Ectodermal cell (in vitro differentiated cells): ENCODE data around the gene CCDC85C.

Experiments
- H3K27ac ChIP-seq: 2 replicates; pipeline ENCODE4 v1.7.0; 2013; ENCODE audit warnings: mild to moderate bottlenecking, low read depth, low read length; ENCODE audit not compliant: insufficient read depth, poor library complexity, severe bottlenecking
- H3K27me3 ChIP-seq: 2 replicates; pipeline ENCODE4 v1.7.0; 2013; ENCODE audit warnings: mild to moderate bottlenecking, low read length; ENCODE audit not compliant: insufficient read depth, control insufficient read depth, poor library complexity, severe bottlenecking
- H3K36me3 ChIP-seq: one replicate; pipeline ENCODE4 v1.7.0; 2013; ENCODE audit warnings: low read length; ENCODE audit not compliant: control insufficient read depth, insufficient read depth
- H3K4me1 ChIP-seq: one replicate; pipeline ENCODE4 v1.7.0; 2013; ENCODE audit warnings: low read length; ENCODE audit not compliant: control insufficient read depth, insufficient read depth
- H3K4me3 ChIP-seq: 2 replicates; pipeline ENCODE4 v1.7.0; 2013; ENCODE audit warnings: low read depth, low read length, control low read depth; ENCODE audit not compliant: insufficient read depth
- H3K9me3 ChIP-seq: 2 replicates; pipeline ENCODE4 v1.7.0; 2013; ENCODE audit warnings: mild to moderate bottlenecking, low read length, moderate library complexity; ENCODE audit not compliant: control insufficient read depth
- WGBS, 2 experiments: methylation state at CpG; one replicate each; pipeline ENCODE4 v1.1.7; 2013; ENCODE audit warnings: missing lambda C conversion rate in 2 of 2; 5-methylcytosine and 5-hydroxymethylcytosine counted together

CCDC85C gene

DNA sequence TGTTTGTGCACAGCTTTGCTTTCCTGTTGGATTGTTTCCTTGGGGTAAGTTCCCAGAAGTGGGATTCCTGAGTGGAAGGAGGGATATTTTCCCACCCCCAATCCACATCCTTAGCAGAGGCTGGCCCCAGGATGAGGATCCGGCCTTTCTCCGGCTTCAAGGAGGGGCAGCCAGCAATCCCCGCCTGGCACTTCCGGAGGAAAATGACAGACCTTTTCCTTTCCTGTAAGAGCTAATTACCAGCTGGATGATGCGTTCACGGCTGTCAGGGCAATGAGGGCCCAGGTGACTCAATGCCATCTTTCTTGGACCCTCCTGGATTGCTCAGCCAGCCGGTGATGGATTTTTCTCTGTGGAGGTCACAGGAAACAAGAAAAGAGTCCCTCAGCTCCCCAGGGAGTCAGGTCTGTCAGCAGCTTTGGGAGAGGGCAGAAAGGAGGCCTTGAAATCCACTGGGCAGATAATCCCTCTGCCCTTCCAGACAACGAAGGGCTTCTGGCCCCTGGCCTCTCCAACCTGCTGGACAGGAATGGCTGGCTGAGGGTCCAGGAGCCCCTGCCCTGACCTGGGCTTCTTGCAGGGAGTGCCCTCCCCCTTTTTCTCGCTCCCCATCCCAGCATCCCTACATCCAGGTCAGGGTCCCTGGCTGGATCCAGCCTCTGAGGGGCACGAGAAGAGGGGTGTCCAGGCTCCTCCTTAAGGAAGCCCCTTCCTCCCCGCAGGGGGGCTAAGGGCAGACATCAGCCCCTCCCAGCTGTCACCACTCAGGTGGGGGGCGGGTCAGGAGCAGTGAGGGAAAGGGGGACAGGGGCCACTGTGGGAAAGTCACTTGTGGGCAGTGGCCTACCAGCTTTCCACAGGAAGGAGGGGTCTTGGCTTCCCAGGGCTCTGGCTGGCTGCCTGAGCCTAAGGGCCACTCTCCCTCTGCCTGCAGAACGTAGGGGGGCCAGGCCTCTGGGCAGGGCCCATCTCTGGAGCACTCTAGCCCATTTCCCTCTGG lies 16.1 kb upstream of the CCDC85C start:
- no peak overlapping the region for H3K27ac ChIP-seq
- WGBS, 2 experiments, result 74 to 77% methylated on average over 13 of the region's 13 CpGs
- H3K27me3 ChIP-seq, result no peaks in the 10 kb centered on the region
- H3K4me1 ChIP-seq, result peaks cover 11% of the 10 kb centered on the region
- no peaks in the 10 kb centered on the region for H3K36me3 ChIP-seq
- H3K4me3 ChIP-seq, result no peak overlapping the region
- H3K9me3 ChIP-seq, result no peaks in the 10 kb centered on the region

DNA sequence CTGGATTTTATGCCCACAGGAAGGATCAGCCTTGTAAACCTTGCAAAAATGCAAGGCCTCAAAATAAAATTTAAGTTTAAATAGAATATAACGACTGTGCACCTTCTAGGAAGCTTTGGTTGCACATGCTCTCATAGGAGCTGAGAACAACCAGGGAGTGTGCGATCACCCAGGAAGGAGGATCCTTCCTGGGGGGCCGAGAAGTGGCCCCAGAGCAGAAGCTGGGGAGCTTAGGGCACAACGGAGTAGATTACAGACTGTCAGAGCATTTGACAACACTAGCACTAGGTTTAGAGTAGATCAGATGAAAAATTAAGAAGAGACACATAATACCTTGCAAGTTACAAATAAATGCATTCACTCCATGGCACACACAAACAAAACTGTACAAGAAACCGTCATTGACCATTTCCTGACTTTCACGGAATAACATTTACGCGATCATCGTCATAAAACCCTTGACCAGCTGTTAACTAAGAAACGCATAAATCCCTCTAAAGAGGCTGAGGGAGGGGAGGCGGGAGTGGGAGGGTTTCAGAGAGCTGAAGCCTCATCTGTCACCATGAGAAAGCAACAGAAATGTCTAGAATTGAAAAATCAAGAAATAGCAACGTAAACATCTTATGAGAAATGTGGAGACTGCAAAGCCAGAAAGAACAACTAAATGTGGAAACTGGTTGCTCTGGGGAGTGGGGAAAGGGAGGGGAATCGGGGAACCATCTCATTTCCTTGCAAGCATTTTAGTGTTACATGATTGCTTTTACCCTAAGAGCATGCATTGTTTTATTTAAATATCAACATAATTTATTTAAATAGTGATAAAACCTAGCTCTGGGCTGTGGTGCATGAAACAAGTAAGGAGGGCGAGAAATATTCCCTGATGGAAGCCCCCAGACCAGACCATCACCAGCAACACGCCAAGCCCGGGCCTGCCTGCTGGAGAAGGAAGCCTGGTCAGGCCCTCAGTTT lies 13.1 kb upstream of the CCDC85C start:
- Histone ChIP-seq H3K27ac (no peak overlapping the region), H3K4me1 (peaks cover 15% of the 10 kb centered on the region), H3K9me3 (no peaks in the 10 kb centered on the region), H3K4me3 (no peak overlapping the region), H3K36me3 (no peaks in the 10 kb centered on the region), H3K27me3 (no peaks in the 10 kb centered on the region)
- 92% methylated on average over 15 to 16 of the region's 16 CpGs for WGBS, 2 experiments

DNA sequence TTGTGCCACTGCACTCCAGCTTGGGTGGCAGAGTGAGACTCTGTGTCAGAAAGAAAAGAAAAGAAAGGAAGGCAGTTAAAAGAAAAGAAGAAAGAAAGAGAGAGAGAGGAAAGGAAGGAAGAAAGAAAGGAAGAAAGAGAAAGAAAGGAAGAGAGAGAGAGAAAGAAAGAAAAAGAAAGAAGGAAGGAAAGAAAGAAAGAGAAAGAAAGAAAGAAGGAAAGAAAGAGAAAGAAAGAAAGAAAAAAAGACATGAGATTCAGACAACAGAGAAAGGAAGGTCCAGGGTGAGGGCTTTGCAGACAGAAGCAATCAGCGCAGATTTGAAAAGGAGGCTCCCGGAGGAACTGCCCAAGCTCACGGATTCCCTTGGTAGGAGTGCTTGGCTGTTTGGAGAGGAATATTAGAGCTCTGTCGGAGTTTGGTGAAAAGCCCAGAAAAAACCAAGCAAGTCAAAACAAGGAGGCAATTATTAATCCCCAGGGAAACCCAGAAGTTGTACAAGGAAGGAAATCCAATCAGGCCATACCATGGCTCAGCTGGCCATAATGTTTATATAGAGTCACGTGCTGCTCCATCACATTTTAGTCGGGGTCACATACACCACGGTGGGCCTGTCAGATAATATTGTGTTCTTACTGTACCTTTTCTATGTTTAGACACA lies 11.6 kb upstream of the CCDC85C start:
- Histone ChIP-seq H3K9me3 (no peaks in the 10 kb centered on the region), H3K27me3 (no peaks in the 10 kb centered on the region), H3K4me3 (no peak overlapping the region), H3K36me3 (no peaks in the 10 kb centered on the region), H3K4me1 (peaks cover 15% of the 10 kb centered on the region), H3K27ac (no peak overlapping the region)
- 88 to 90% methylated on average over 7 of the region's 7 CpGs for WGBS, 2 experiments

DNA sequence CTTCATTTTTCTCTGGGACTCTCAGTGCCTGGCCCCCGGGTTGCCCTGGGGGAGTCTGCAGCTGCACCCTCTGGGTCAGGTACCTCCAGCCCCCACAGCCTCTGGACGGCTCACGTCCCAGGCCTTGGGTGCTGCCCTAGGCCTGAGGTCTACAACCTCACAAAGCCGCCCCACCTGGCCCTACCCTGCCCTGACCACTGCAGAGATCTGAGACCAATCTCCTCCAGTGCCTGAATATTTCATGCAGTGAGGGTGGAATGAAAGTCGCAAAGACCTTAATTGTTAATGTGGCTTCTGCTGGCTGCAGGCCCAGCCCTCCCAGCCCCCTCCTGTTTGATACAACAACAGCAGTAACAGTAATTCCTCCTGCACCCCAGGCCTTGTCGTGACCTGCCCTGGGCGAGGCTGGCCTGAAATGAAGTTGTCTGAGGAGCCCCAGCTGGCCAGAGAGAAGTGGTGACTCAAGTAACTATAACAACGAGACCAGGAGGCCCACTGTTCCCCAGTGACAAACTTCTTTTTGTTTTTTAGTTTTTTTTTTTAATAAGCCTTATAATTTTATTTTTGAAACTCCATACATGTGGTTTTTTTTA lies 8.8 kb upstream of the CCDC85C start:
- peaks cover 4% of the 10 kb centered on the region for H3K4me1 ChIP-seq
- H3K36me3 ChIP-seq, result no peaks in the 10 kb centered on the region
- H3K4me3 ChIP-seq, result no peak overlapping the region
- no peaks in the 10 kb centered on the region for H3K27me3 ChIP-seq
- 68 to 71% methylated on average over 8 of the region's 8 CpGs for WGBS, 2 experiments
- H3K27ac ChIP-seq, result no peak overlapping the region
- H3K9me3 ChIP-seq, result no peaks in the 10 kb centered on the region

DNA sequence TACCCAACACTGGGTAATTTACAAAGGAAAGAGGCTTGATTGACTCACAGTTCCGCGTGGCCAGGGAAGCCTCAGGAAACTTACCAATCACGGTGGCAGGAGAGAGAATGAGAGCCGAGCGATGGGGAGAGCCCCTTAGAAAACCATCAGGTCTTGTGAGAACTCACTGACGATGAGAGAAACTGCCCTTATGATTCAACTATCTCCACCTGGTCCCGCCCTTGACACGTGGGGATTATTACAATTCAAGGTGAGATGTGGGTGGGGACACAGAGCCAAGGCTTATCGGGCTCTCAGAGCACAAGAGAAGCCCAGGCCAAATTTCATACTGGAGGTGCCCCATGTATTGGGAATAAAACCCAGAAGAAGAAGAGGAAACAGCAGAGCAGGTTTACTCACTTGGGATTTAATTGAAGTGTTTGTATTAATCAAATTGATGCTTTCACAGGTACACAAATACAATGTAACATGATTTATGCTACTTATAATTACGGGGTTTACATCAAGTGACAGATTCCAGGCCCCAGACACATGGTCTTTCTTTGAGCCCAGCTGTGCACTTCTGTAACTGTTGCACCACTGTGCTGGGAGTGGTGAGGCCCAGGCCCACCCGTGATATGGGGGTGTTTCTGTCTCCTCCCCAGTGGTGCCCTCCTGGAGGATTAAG lies 8.2 kb upstream of the CCDC85C start:
- no peaks in the 10 kb centered on the region for H3K36me3 ChIP-seq
- no peaks in the 10 kb centered on the region for H3K9me3 ChIP-seq
- H3K27ac ChIP-seq, result no peak overlapping the region
- H3K4me1 ChIP-seq, result peaks cover 4% of the 10 kb centered on the region
- 80 to 82% methylated on average over 11 of the region's 11 CpGs for WGBS, 2 experiments
- H3K4me3 ChIP-seq, result no peak overlapping the region
- H3K27me3 ChIP-seq, result no peaks in the 10 kb centered on the region

DNA sequence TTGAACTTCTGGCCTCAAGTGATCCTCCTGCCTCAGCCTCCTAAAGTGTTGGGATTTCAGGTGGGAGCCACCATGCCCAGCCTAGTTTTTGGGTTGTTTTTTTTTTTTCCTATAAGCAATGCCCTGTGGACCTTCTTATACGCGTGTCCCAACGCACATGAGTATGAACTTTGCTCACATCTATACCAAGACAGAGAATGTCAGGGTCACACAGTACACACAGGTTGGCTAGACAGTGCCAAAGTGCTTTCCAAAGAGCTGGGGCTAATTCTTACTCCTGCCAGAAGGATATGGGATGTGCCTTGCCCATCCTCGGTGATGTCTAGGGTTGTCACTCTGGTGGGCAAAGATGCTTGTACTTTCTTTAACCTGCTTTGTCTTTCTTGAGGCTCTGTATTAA lies 7.6 kb upstream of the CCDC85C start:
- Histone ChIP-seq H3K27me3 (no peaks in the 10 kb centered on the region), H3K36me3 (no peaks in the 10 kb centered on the region), H3K27ac (no peak overlapping the region), H3K4me1 (peaks cover 6% of the 10 kb centered on the region), H3K9me3 (no peaks in the 10 kb centered on the region), H3K4me3 (no peak overlapping the region)
- WGBS, 2 experiments, result 92 to 96% methylated on average over 4 of the region's 4 CpGs

DNA sequence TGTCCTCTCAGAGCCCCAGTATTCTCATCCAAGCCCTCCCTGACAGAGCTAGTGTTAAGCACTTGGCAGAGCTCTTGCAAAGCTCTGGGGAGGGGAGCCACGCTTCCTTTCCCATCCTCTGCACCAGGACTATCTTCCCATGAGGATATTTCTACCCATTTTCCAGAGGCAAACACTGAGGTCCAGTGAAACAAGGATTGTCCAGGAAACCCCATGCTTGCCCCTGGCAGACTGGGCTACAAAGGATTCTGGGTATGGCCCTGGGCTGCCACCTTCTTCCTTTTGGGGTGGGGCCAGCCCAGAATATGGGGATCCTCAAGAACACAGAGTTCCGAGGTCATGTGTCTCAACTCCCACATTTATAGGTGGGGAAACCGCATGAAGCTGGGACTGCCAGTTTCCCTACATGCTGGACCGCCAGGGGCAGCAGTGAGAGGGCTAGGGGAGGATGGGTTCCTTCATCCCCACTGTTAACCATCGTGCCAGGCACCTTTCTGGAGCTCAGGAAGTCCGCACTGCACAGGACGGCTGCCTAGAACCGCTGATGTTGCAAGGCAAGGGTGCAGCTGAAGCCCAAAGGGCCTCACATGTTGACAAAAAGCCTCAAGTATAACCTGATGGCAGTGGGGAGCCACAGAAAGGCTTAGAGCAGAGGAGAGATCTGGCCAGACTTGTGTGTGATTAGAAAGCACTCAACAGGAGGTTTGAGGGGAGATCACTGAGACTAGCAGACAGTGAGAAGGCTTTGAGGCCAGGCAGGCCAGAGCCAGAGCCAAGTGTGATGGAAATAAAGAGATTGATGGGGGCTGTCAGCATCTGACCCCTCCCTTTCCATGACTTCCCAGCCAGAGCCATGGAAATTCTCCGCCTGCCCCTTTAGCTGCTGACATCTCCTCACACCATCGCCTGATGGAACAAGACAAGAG lies 5.5 kb upstream of the CCDC85C start:
- Histone ChIP-seq H3K4me1 (peaks cover 16% of the 10 kb centered on the region), H3K36me3 (no peaks in the 10 kb centered on the region)

DNA sequence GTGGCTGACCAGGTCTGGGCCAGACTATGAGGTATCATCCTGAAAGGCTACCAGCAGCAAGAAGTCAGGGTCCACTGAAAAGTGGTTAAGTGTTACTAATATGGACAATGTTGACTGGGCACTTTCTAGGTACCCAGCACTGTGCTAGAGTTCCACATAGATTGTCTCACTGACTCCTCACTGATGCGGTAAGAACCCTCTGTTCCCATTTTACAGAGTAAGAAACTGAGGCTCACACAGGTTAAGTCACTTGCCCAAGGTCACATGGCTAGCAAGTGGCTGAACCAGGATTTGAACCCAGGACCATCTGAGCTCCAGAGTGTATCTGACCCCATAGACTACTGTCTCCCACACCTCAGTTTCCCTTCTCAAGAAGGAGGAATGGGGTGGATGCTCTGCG lies 4.6 kb upstream of the CCDC85C start:
- WGBS, 2 experiments, result 99 to 100% methylated on average over 2 of the region's 2 CpGs
- Histone ChIP-seq H3K9me3 (no peaks in the 10 kb centered on the region), H3K4me1 (peaks cover 16% of the 10 kb centered on the region), H3K27ac (no peak overlapping the region), H3K4me3 (no peak overlapping the region), H3K36me3 (no peaks in the 10 kb centered on the region), H3K27me3 (peaks cover under 1% of the 10 kb centered on the region)

More for the DNA sequence above, 5.5 kb upstream of the CCDC85C start:
- Histone ChIP-seq H3K27me3 (no peaks in the 10 kb centered on the region), H3K9me3 (no peaks in the 10 kb centered on the region), H3K27ac (no peak overlapping the region), H3K4me3 (no peak overlapping the region)
- WGBS, 2 experiments, result 76 to 83% methylated on average over 10 of the region's 10 CpGs
